Fibroblast of lung (primary cell): ENCODE results near the gene WIPF3. TPM values are rescaled to one million over a fixed set of nuclear protein-coding genes. Genes with fewer than 3 reads are reported as not detected.

Source experiments
- DNase-seq, 2 donors: peaks; one replicate each; pipeline versions ENCODE4 v3.0.0 to v3.0.0-alpha.2; 2010; ENCODE audit warnings: low read depth in 2 of 2
- H2AFZ ChIP-seq: 2 replicates; pipeline ENCODE4 v1.5.1; 2012; ENCODE audit warnings: low read length, control low read depth, inconsistent platforms
- H3K27ac ChIP-seq: 2 replicates; pipeline ENCODE4 v1.5.1; 2011; ENCODE audit warnings: low read length, control low read depth; ENCODE audit not compliant: insufficient read depth
- H3K27me3 ChIP-seq: 2 replicates; pipeline ENCODE4 v1.5.1; 2011; ENCODE audit warnings: mild to moderate bottlenecking, low read length; ENCODE audit not compliant: control insufficient read depth, insufficient read depth
- H3K36me3 ChIP-seq: 2 replicates; pipeline ENCODE4 v1.5.1; 2011; ENCODE audit warnings: low read length; ENCODE audit not compliant: control insufficient read depth, insufficient read depth
- H3K4me1 ChIP-seq: 2 replicates; pipeline ENCODE4 v1.5.1; 2011; ENCODE audit warnings: low read length; ENCODE audit not compliant: control insufficient read depth, insufficient read depth; ENCODE audit errors: extremely low read depth
- H3K4me2 ChIP-seq: 2 replicates; pipeline ENCODE4 v1.5.1; 2011; ENCODE audit warnings: low read length, control low read depth; ENCODE audit not compliant: insufficient read depth; ENCODE audit errors: extremely low read depth
- H3K4me3 ChIP-seq, 4 experiments: fragments of 200-600 bp in 1 of 4; sonication (generic) in 1 of 4; replicated peaks in 1 of 4; 2 replicates each; pipeline ENCODE4 v1.5.1; 2011 to 2016; ENCODE audit warnings: low read length in 4 of 4, low read depth in 3 of 4, mild to moderate bottlenecking in 3 of 4, control low read depth in 2 of 4, inconsistent platforms in 1 of 4, mixed read lengths in 1 of 4; ENCODE audit not compliant: insufficient read depth in 1 of 4; ENCODE audit errors: control extremely low read depth in 1 of 4
- H3K79me2 ChIP-seq: 2 replicates; pipeline ENCODE4 v1.5.1; 2012; ENCODE audit warnings: mild to moderate bottlenecking, low read length, inconsistent platforms; ENCODE audit not compliant: control insufficient read depth, insufficient read depth
- H3K9ac ChIP-seq: 2 replicates; pipeline ENCODE4 v1.5.1; 2011; ENCODE audit warnings: mild to moderate bottlenecking, low read length, control low read depth; ENCODE audit not compliant: insufficient read depth
- H3K9me3 ChIP-seq: 2 replicates; pipeline ENCODE4 v1.5.1; 2012; ENCODE audit warnings: low read depth, low read length; ENCODE audit not compliant: control insufficient read depth, insufficient read depth
- H4K20me1 ChIP-seq: 2 replicates; pipeline ENCODE4 v1.5.1; 2011; ENCODE audit warnings: low read length; ENCODE audit not compliant: control insufficient read depth, insufficient read depth; ENCODE audit errors: extremely low read depth
- CTCF ChIP-seq, 2 donors: IDR thresholded peaks in 1 of 2; conservative IDR thresholded peaks in 1 of 2; 1 replicate in 1 of 2; 2 replicates in 1 of 2; pipeline ENCODE4 v1.5.1; 2011 to 2012; ENCODE audit warnings: low read length in 2 of 2, control low read depth in 1 of 2, inconsistent platforms in 1 of 2, low read depth in 1 of 2, mild to moderate bottlenecking in 1 of 2
- EZH2 ChIP-seq: IDR thresholded peaks from 2 replicates; pipeline ENCODE4 v1.5.1; 2012; ENCODE audit warnings: low read length, control low read depth, mild to moderate bottlenecking; ENCODE audit errors: missing control alignments
- polyA plus RNA-seq, 2 donors: library from polyadenylated mRNA; depleted of rRNA in 1 of 2; stranded (reverse) in 1 of 2; unstranded in 1 of 2; fragments of >200 nt; gene quantifications; 2 replicates each; pipeline ENCODE4 v1.2.1, GENCODE V29; 2011 to 2012; ENCODE audit warnings: missing spikeins in 1 of 2
- total RNA-seq: library from RNA; depleted of rRNA; stranded (reverse); fragments of >200 nt; gene quantifications from 2 replicates; pipeline ENCODE4 v1.2.1, GENCODE V29; 2014

Gene WIPF3
- total and polyA plus RNA-seq, 2 donors (not counting 1 experiment from before 2014, with no cell fraction given): 0.33 TPM; not detected in 1

DNA sequence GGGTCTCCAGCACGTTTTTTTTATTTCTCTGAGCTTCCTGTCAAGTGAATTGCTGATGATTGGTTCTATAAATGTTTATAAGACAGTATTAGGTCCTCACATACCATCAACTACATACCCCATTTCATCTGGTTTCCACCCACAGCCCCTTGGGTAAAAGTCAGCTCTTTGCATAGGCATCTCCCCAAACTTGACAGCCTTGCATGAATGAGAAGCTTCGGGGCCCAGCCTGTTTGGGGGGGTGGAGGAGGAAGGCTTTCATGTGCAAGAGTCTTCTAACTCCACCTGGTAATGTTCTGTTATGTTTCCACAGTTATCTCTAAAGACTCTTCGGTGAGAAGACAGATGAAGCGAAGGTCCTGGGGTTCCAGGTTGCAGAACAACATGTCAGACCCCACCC is 107.9 kb downstream of the WIPF3 start:
- H3K9me3 ChIP-seq: no peaks in the 10 kb centered on the region
- no peaks in the 10 kb centered on the region for H3K79me2 ChIP-seq
- no peak overlapping the region for H3K27ac ChIP-seq
- no peak overlapping the region for H2AFZ ChIP-seq
- no peaks in the 10 kb centered on the region for H3K36me3 ChIP-seq
- H3K9ac ChIP-seq: no peak overlapping the region
- no peaks in the 10 kb centered on the region for H3K27me3 ChIP-seq
- no peak for DNase-seq
- H4K20me1 ChIP-seq: no peaks in the 10 kb centered on the region
- no peak overlapping the region for H3K4me3 ChIP-seq
- TF ChIP-seq EZH2: no peak
- no peak for TF ChIP-seq CTCF (conservative IDR thresholded peaks at IDR 0.05 in 1 of 2, IDR thresholded peaks at IDR 0.05 in 1 of 2; ENCODE audit: low read depth in 1 of 2, low read length in 2 of 2)
- H3K4me2 ChIP-seq: no peak overlapping the region
- no peaks in the 10 kb centered on the region for H3K4me1 ChIP-seq

DNA sequence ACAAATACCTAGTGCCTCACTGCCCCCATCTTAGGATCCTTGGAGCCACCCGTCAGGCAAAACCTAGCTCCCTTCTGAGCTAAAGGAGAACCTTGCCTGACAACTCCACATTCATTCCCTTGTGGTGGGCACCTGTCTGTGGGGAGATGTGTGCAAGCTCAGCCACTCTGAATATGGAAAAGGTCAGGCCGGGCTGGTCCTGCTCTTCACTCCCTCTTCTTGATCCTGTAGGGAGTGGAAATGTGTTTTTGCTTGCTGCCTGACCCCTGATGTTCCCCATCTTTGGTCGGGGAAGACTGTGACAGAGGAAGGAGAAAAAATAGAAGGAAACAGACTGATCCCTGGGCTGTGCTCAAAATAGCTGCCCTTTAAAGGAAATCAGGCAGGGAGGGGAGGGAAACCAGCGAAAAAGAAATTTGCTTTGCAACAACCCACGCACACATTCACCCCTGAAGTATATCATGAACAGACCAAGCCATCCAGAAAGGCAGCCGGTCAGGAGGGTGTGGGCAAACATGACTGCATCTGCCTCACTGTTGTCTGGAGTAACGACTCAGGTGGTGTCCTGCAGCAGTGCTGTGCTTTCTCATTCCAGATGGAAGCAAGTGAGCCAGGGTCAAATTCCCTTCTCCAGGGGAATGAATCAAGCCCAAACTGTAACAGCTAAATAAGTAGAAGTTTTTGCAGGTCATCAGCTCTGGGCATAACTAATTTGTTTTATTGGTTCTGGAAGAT is 109.3 kb downstream of the WIPF3 start:
- no peaks in the 10 kb centered on the region for H3K79me2 ChIP-seq
- DNase-seq: peak in 1 of 2 donors; percentile 65
- H3K27ac ChIP-seq: no peak overlapping the region
- TF ChIP-seq EZH2 (no peak), CTCF (conservative IDR thresholded peaks at IDR 0.05 in 1 of 2, IDR thresholded peaks at IDR 0.05 in 1 of 2; ENCODE audit: low read depth in 1 of 2, low read length in 2 of 2) (no peak)
- no peak overlapping the region for H3K4me3 ChIP-seq
- no peaks in the 10 kb centered on the region for H3K9me3 ChIP-seq
- H3K9ac ChIP-seq: no peak overlapping the region
- H3K4me1 ChIP-seq: no peaks in the 10 kb centered on the region
- H4K20me1 ChIP-seq: no peaks in the 10 kb centered on the region
- H3K4me2 ChIP-seq: no peak overlapping the region
- no peaks in the 10 kb centered on the region for H3K27me3 ChIP-seq
- H3K36me3 ChIP-seq: no peaks in the 10 kb centered on the region
- no peak overlapping the region for H2AFZ ChIP-seq

DNA sequence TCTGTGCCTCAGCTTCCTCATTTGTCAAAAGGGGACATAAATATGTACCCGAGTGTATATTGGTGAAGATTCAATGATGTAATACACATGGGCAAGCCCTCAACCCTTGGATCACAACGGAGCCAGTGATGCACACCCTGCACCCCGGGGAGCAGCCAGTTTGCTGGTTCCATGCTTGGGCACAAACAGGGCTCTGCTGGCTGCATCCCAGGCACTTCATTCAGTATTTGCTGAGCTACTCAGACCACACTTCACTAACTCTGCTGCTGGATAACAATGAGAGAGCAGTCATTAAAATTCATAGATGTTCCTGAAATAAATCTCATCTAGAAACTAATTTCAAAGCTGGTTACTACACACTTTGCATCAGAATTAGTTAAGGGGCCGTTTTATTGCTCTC is 111.3 kb downstream of the WIPF3 start:
- Histone ChIP-seq H3K27me3 (no peaks in the 10 kb centered on the region), H2AFZ (no peak overlapping the region), H3K4me1 (no peaks in the 10 kb centered on the region), H4K20me1 (no peaks in the 10 kb centered on the region), H3K27ac (no peak overlapping the region), H3K79me2 (no peaks in the 10 kb centered on the region), H3K36me3 (peaks cover 2% of the 10 kb centered on the region), H3K4me3 (no peak overlapping the region), H3K9ac (no peak overlapping the region), H3K9me3 (no peaks in the 10 kb centered on the region), H3K4me2 (no peak overlapping the region)
- TF ChIP-seq CTCF (conservative IDR thresholded peaks at IDR 0.05 in 1 of 2, IDR thresholded peaks at IDR 0.05 in 1 of 2; ENCODE audit: low read depth in 1 of 2, low read length in 2 of 2): no peak
- no peak for TF ChIP-seq EZH2
- no peak for DNase-seq
